HT-29 (cell line): ENCODE measurements around the gene BDKRB1. TPM values are rescaled to one million over a fixed set of nuclear protein-coding genes. Genes with fewer than 3 reads are reported as not detected.

Experiments used
- DNase-seq: peaks from one replicate; pipeline ENCODE4 v3.0.0-alpha.2; 2015; ENCODE audit warnings: low spot score
- small RNA-seq: library from RNA; depleted of rRNA; stranded (forward); fragments of <200 nt; gene quantifications from one replicate; pipeline ENCODE3, GENCODE V24; 2014
- total RNA-seq: library from RNA; depleted of rRNA; stranded (reverse); fragments of >200 nt; shearing (Covaris generic); gene quantifications from 2 replicates; pipeline ENCODE4 v1.2.3, GENCODE V29; 2014; rRNA removed

BDKRB1 gene
- total RNA-seq, 1 experiment from 2014 or later, result not detected

GRCh38 chr14:96280104-96280503 is 24.1 kb downstream of the BDKRB1 start:
- DNase-seq, result no peak

- DNase-seq, result no peak
Measured at GRCh38 chr14:96281486-96281885, 25.5 kb downstream of the BDKRB1 start.

GRCh38 chr14:96284008-96284407 is 28.0 kb downstream of the BDKRB1 start:
- no peak for DNase-seq

GRCh38 chr14:96284430-96284829 is 28.4 kb downstream of the BDKRB1 start:
- DNase-seq, result no peak

GRCh38 chr14:96285667-96286066 is 29.7 kb downstream of the BDKRB1 start:
- no peak for DNase-seq

- DNase-seq, result no peak
Measured at GRCh38 chr14:96286251-96286650, 30.2 kb downstream of the BDKRB1 start.

- DNase-seq, result no peak
Measured at GRCh38 chr14:96287856-96288255, 31.8 kb downstream of the BDKRB1 start.

GRCh38 chr14:96294246-96294645 is 38.2 kb downstream of the BDKRB1 start:
- no peak for DNase-seq

- DNase-seq, result peak; percentile 21
Measured at GRCh38 chr14:96297000-96297399, 41.0 kb downstream of the BDKRB1 start.

GRCh38 chr14:96297997-96298515 is 42.0 kb downstream of the BDKRB1 start:
- DNase-seq, result no peak

GRCh38 chr14:96299441-96299840 is 43.4 kb downstream of the BDKRB1 start:
- no peak for DNase-seq

- no peak for DNase-seq
Measured at GRCh38 chr14:96303981-96304380, 48.0 kb downstream of the BDKRB1 start.

GRCh38 chr14:96304956-96305355 is 48.9 kb downstream of the BDKRB1 start:
- no peak for DNase-seq

GRCh38 chr14:96307434-96307833 is 51.4 kb downstream of the BDKRB1 start:
- DNase-seq, result peak; percentile 3

GRCh38 chr14:96309133-96309895 is 53.3 kb downstream of the BDKRB1 start:
- peak; percentile 73 for DNase-seq

- no peak for DNase-seq
Measured at GRCh38 chr14:96309896-96310330, 53.9 kb downstream of the BDKRB1 start.

GRCh38 chr14:96310906-96311305 is 54.9 kb downstream of the BDKRB1 start:
- DNase-seq, result no peak

Small RNAs within 50 kb of the gene (small RNA-seq; reads per million reads assigned to genes)
- not detected for gene CKS1BP1

Other genes starting within 250 kb of the BDKRB1 start
- gene C14orf132, start 216.8 kb upstream of the BDKRB1 start, total RNA-seq, result not detected in 2 replicates
- 0.05 TPM in 1 of 2 replicates, not detected in the other for gene BDKRB2, start 51.4 kb upstream of the BDKRB1 start, total RNA-seq
- gene ATG2B, start 107.1 kb downstream of the BDKRB1 start, total RNA-seq, result 5.8 and 6.1 TPM in 2 replicates
- 8.8 and 16.9 TPM in 2 replicates for gene GSKIP, start 107.3 kb downstream of the BDKRB1 start, total RNA-seq
- gene AK7, start 135.9 kb downstream of the BDKRB1 start, total RNA-seq, result 0.23 TPM in 1 of 2 replicates, not detected in the other
- gene PAPOLA, start 246.2 kb downstream of the BDKRB1 start, total RNA-seq, result 44.4 and 52.9 TPM in 2 replicates